Keratinocyte (primary cell): ENCODE data around the gene SUN1. TPM values are rescaled to one million over a fixed set of nuclear protein-coding genes. Genes with fewer than 3 reads are reported as not detected.

Source experiments
- DNase-seq: peaks from one replicate; pipeline ENCODE4 v3.0.0-alpha.2; 2011; ENCODE audit warnings: low read depth, missing footprints, low spot score
- FAIRE-seq: peaks from 2 replicates; lab custom pipeline; 2011; peaks lifted over from hg19 to GRCh38; lab: Jason Lieb, UNC
- H2AFZ ChIP-seq: 2 replicates; pipeline ENCODE4 v1.6.0; 2012; ENCODE audit warnings: low read length, control low read depth, inconsistent platforms; ENCODE audit not compliant: control insufficient read depth
- H3K27ac ChIP-seq: 2 replicates; pipeline ENCODE4 v1.5.1; 2011; ENCODE audit warnings: low read length; ENCODE audit not compliant: control insufficient read depth, insufficient read depth
- H3K27me3 ChIP-seq: 3 replicates; pipeline ENCODE4 v1.6.0; 2011; ENCODE audit warnings: low read length; ENCODE audit not compliant: control insufficient read depth, insufficient read depth; ENCODE audit errors: extremely low read depth
- H3K36me3 ChIP-seq, 2 experiments: 2 replicates in 1 of 2; 3 replicates in 1 of 2; pipeline ENCODE4 v1.5.1; 2011; ENCODE audit warnings: low read length in 2 of 2, mild to moderate bottlenecking in 1 of 2; ENCODE audit not compliant: control insufficient read depth in 2 of 2, insufficient read depth in 2 of 2; ENCODE audit errors: extremely low read depth in 1 of 2
- H3K4me1 ChIP-seq: 3 replicates; pipeline ENCODE4 v1.5.1; 2011; ENCODE audit warnings: low read length; ENCODE audit not compliant: control insufficient read depth, insufficient read depth; ENCODE audit errors: extremely low read depth
- H3K4me2 ChIP-seq: 3 replicates; pipeline ENCODE4 v1.6.0; 2011; ENCODE audit warnings: low read depth, low read length; ENCODE audit not compliant: control insufficient read depth, insufficient read depth; ENCODE audit errors: extremely low read depth
- H3K4me3 ChIP-seq, 3 experiments: fragments of 200-600 bp in 1 of 3; sonication (generic) in 1 of 3; 2 replicates in 2 of 3; 3 replicates in 1 of 3; pipeline ENCODE4 v1.5.1; 2011 to 2016; ENCODE audit warnings: low read length in 3 of 3, mild to moderate bottlenecking in 3 of 3, control low read depth in 2 of 3, inconsistent platforms in 1 of 3, low read depth in 1 of 3, mixed read lengths in 1 of 3, mixed run types in 1 of 3, moderate library complexity in 1 of 3; ENCODE audit not compliant: control insufficient read depth in 2 of 3, insufficient read depth in 2 of 3; ENCODE audit errors: extremely low read depth in 1 of 3
- H3K79me2 ChIP-seq: 2 replicates; pipeline ENCODE4 v1.6.0; 2012; ENCODE audit warnings: low read length; ENCODE audit not compliant: control insufficient read depth, insufficient read depth
- H3K9ac ChIP-seq: 3 replicates; pipeline ENCODE4 v1.6.0; 2011; ENCODE audit warnings: low read length; ENCODE audit not compliant: control insufficient read depth, insufficient read depth; ENCODE audit errors: extremely low read depth
- H3K9me1 ChIP-seq: 3 replicates; pipeline ENCODE4 v1.6.0; 2011; ENCODE audit warnings: low read length; ENCODE audit not compliant: control insufficient read depth, insufficient read depth; ENCODE audit errors: extremely low read depth
- H3K9me3 ChIP-seq: 2 replicates; pipeline ENCODE4 v1.5.1; 2012; ENCODE audit warnings: low read depth, low read length; ENCODE audit not compliant: control insufficient read depth
- H4K20me1 ChIP-seq: 3 replicates; pipeline ENCODE4 v1.6.0; 2011; ENCODE audit warnings: low read length; ENCODE audit not compliant: control insufficient read depth, insufficient read depth; ENCODE audit errors: extremely low read depth
- EZH2 ChIP-seq: IDR thresholded peaks from one replicate; pipeline ENCODE4 v1.6.1; 2012; ENCODE audit warnings: inconsistent platforms, mild to moderate bottlenecking, low read length, moderate library complexity
- dilution Hi-C: fragments of 300-500 bp; cut with MboI; formaldehyde crosslinking; loops from one replicate; pipeline ENCODE4 v1.7.0; 2020; ENCODE audit warnings: low sequenced_read_pairs; ENCODE audit not compliant: extremely low pct_ligation_motif_present
- polyA plus RNA-seq, 5 experiments: library from polyadenylated mRNA; depleted of rRNA in 3 of 5; stranded (reverse) in 3 of 5; stranded (forward) in 1 of 5; unstranded in 1 of 5; fragments of >200 nt; gene quantifications; 1 replicate in 1 of 5; 2 replicates in 3 of 5; 3 replicates in 1 of 5; pipeline versions ENCODE4 v1.2.1 to v1.2.3, GENCODE V29; 2011 to 2012; ENCODE audit warnings: missing spikeins in 2 of 5, low read depth in 1 of 5, low replicate concordance in 1 of 5
- TF ChIP-seq, protein P1 (sequence below), 3 experiments: IDR thresholded peaks in 1 of 3; conservative IDR thresholded peaks in 1 of 3; optimal IDR thresholded peaks in 1 of 3; 2 replicates in 2 of 3; 3 replicates in 1 of 3; pipeline versions ENCODE3 to v1.5.1; 2011; ENCODE audit warnings: low read length in 3 of 3, mild to moderate bottlenecking in 3 of 3, moderate library complexity in 2 of 3, control low read depth in 1 of 3, inconsistent platforms in 1 of 3; ENCODE audit not compliant: insufficient read depth in 2 of 3; ENCODE audit errors: extremely low read depth in 1 of 3

Gene SUN1
- polyA plus RNA-seq, 1 donor (not counting 4 experiments of a cell fraction or from before 2014, with no cell fraction given) = 166 TPM

DNA sequence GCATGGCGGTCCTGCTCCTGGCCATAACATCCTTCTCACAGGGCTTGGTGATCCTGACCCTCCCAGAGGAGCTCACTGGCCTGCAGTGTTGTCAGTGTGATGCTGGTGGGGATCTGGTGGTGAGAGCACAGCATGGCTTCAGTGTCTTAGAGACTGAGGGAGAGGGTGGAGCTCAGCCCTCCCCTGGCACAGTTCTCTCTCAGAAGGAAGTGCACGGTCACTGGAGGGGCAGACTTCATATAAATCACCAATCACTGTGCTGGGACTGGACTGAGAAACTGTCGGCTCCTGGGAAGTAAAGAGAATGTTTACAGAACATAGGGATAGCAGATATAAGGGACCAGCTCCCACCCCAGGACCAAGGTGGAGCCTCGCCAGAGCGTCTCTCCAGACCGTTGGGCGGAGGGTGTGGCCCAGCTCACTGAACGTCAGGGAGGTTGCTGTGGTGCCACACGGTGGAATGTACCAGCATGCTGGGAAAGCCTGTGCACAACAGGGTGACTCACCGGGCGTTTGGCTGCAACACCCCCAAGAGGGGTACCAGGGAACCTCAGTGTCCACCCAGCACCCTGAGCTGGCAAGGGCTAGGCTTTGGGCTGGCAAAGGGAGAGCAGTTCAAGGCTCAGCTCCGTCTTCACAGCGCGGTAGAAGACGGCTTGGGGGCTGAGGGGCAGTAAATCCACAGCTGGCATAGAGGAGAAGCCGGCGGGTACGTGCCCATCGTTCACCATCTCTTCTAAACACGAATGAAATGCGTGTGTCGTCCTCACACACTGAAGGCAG lies 35.3 kb downstream of the SUN1 start:
- Histone ChIP-seq H3K27me3 (no peaks in the 10 kb centered on the region), H3K79me2 (peaks cover 9% of the 10 kb centered on the region), H2AFZ (no peak overlapping the region), H3K4me1 (peaks cover 14% of the 10 kb centered on the region), H3K36me3 (peaks cover 21% of the 10 kb centered on the region in 2 experiments), H3K4me2 (peak overlapping the region; percentile 43), H3K27ac (peak overlapping the region; percentile 71), H3K4me3 (no peak overlapping the region), H3K9me3 (no peaks in the 10 kb centered on the region), H3K9me1 (no peaks in the 10 kb centered on the region), H3K9ac (peak overlapping the region; percentile 52), H4K20me1 (no peaks in the 10 kb centered on the region)
- dilution Hi-C loops = no loop called here
- peak; percentile 40 for DNase-seq
- TF ChIP-seq EZH2 = no peak
- TF ChIP-seq, protein P1, sequence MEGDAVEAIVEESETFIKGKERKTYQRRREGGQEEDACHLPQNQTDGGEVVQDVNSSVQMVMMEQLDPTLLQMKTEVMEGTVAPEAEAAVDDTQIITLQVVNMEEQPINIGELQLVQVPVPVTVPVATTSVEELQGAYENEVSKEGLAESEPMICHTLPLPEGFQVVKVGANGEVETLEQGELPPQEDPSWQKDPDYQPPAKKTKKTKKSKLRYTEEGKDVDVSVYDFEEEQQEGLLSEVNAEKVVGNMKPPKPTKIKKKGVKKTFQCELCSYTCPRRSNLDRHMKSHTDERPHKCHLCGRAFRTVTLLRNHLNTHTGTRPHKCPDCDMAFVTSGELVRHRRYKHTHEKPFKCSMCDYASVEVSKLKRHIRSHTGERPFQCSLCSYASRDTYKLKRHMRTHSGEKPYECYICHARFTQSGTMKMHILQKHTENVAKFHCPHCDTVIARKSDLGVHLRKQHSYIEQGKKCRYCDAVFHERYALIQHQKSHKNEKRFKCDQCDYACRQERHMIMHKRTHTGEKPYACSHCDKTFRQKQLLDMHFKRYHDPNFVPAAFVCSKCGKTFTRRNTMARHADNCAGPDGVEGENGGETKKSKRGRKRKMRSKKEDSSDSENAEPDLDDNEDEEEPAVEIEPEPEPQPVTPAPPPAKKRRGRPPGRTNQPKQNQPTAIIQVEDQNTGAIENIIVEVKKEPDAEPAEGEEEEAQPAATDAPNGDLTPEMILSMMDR (optimal IDR thresholded peaks at IDR 0.05 in 1 of 3, IDR thresholded peaks at IDR 0.05 in 1 of 3, conservative IDR thresholded peaks at IDR 0.05 in 1 of 3; ENCODE audit: extremely low read depth in 1 of 3, insufficient read depth in 2 of 3, low read length in 3 of 3) = peak; percentile 12 to 44 (median 17)
- peak; percentile 88 for FAIRE-seq

DNA sequence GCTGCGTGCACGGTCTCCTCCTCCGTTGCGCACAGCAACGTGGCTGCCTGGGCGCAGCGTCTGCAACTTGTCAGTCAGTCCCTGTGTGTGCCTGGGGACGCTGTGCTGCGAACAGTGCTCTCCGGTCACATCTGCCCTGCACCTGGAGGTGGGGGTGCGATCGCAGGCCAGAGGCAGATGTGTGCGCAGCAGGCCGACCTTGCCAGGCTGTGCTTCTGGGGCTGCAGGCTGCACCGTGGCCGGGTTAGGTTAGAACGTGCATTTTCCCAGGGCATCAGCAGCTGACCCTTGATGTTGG lies 35.9 kb downstream of the SUN1 start:
- Histone ChIP-seq H3K4me2 (no peak overlapping the region), H4K20me1 (no peaks in the 10 kb centered on the region), H3K36me3 (peaks cover 21 to 23% of the 10 kb centered on the region in 2 experiments), H2AFZ (no peak overlapping the region), H3K9me1 (no peaks in the 10 kb centered on the region), H3K4me1 (peaks cover 14% of the 10 kb centered on the region), H3K9ac (no peak overlapping the region), H3K27me3 (no peaks in the 10 kb centered on the region), H3K27ac (peak overlapping the region; percentile 71), H3K9me3 (no peaks in the 10 kb centered on the region), H3K4me3 (no peak overlapping the region), H3K79me2 (peaks cover 9% of the 10 kb centered on the region)
- dilution Hi-C loops = no loop called here
- no peak for DNase-seq
- TF ChIP-seq EZH2 = no peak
- TF ChIP-seq, protein P1 (optimal IDR thresholded peaks at IDR 0.05 in 1 of 3, IDR thresholded peaks at IDR 0.05 in 1 of 3, conservative IDR thresholded peaks at IDR 0.05 in 1 of 3; ENCODE audit: extremely low read depth in 1 of 3, insufficient read depth in 2 of 3, low read length in 3 of 3) = no peak
- no peak for FAIRE-seq
